IPS DF 4.7 (cell line): ENCODE measurements around the gene CHRDL2.

Experiments used
- DNase-seq: peaks from one replicate; pipeline ENCODE4 v3.0.0-alpha.2; 2013; ENCODE audit warnings: low spot score; ENCODE audit errors: extremely low read depth

The CHRDL2 gene

DNA sequence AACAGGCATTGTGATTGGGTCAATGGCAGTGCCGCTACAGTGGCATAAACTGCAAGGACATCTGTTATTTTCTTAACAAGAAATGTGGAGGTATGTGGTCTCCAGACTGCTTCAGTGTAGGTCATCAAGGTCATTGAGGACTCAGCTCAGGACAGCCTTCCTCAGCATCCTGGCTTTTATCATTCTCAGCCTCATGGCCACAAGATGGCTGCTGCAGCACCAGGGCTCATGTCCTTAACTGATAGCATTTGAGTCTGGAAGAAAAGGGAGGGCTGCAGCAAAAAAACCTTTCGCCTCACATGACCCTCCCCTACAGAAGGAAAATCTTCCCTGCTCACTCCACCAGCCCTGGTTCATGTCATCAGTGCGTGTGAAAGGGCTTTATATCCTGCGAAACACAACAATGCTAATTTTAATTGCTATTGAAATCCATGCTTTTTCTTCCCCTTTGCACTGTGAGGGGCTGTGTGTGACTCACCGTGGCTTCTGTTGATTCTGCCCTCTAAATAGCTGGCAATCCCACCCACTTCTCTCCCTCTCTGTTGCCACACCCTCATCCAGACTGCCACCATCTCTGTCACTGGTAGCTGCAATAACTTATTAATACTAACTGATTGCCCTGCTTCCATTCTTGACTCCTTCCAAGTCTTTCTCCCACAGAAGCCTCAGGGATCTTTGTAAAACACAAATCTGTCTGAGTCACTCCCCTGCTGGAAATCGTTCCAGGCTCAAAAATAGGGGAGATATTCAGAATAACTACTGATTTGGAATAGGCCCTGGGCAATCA is 43.8 kb downstream of the CHRDL2 start:
- DNase-seq, result no peak

DNA sequence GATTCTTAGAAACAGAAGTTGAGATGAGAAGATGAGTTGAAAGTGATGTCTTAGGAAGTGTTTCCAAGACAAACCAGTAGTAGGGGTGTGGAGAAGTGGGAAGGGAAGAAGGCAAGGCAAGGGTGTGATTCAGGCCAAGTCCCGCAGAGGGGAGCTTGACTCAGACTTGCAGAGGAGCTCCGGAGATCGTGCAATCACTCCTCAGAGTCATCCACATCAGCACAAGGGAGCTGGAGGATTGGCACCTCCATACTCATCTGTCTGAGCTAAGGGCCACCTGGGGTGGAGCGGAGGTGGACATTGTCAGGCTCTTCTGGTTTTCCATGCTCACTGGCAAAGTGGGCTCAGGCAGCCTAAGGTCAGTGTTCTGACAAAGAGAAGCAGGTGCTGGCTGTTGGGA is 44.4 kb downstream of the CHRDL2 start:
- DNase-seq, result no peak

DNA sequence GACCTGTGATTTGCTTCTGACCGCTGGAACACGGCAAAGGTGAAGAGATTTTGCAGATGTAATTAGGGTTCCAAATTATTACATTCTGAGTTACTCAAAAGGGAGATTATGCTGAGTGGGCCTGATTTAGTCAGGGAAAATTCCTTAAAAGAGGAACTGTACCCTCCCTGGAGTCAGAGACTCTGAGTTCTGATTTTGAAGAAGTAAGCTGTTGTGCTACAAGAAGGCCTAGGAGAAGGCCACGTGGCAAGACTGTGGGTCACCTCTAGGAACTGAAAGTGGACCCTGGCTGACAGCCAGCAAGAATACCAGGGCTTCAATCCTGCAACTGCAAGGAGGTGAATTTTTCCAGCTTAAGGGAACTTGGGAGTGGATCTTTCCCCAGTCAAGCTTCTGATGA is 45.3 kb downstream of the CHRDL2 start:
- no peak for DNase-seq

DNA sequence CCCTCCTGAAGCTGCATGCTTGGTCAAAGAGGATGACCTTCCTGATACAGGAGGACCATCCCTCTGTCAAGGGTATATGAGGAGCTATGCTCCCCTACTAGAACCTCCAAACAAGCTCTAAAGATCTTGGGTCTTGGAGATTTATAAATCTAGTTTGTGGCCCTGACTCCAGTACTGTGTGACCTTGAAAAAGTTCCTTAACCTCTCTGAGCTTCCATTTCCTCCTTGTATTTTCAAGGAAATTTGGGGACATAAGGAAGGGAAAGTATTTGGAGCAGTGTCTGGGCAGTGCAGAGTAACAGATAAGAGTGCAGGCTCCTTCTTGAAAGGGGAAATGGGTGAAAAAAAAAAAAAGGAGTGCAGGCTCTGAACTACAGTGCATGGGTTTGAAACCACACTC is 45.9 kb downstream of the CHRDL2 start:
- no peak for DNase-seq

DNA sequence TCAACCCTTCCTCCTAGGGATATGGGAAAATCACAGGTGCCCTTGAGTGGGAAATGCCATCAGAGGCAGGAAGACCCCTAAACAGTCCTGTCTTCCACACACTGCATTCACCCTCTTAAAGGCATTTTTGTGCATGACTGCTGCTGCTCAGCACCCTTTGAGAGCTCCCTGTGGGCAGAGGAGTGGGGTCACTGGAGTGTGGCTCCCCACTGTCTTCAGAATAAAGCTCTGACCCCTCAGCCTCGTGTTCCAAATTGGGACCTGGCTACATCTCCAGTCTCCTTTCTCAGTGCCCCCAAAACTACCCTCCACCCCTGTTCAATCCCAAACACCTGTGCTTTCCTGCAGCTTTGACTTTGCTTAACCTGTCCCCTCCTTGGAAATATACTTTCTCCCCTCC is 46.6 kb downstream of the CHRDL2 start:
- no peak for DNase-seq

DNA sequence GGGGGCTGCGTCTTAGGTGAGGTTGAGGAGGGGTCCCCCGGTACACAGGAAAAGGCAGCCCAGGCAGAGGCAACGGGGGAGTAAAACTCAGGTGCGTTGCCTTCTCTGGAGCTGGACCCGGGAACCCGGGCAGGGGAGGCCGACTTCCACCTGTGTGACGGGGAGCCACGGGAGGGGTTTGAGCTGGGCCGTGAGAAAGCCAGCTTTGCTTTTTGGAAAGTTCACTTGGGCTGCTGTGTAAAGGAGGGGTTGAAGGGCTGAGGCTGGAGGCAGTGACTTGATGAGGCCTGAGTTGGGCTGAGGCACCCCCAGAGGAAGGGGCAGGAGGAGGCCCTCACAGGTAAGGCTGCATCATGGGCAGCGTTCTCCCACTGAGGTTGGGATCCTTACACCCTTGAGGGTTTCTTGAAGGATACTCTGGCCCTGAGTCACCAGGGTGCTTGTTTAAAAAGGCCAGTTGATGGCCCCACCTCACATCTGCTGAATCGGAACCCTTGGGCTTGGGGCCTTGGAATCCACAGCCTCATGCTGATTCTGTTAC is 47.2 kb downstream of the CHRDL2 start:
- no peak for DNase-seq

DNA sequence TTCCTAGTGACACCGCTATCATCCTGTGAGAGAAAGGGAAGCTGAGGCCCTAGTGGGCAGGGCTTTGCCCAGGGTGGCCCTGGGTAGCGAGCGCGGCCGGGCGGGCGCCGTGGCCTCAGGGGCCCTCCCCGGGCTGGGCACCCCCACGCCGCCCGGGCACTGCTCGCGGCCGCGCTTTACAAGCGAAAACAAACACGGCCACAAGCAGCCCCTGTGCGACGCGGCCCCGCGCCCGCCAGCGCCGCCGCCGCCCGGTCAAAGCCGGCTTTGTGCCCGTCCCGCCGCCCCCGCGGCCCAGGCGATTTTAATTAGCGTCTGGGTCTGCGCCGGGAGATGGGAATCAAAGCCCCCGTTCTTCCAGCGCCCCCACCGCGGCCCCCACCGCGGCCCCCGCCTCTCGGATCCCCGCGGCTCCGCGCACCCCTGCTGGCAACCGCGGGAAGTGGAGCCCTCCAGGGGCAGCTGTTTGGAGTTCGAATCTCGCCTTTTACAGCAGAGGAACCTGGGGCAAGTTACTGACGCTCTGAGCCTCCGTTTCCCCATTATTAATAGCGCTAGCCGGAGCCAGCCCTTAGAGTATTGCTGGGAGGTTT is 47.9 kb downstream of the CHRDL2 start:
- no peak for DNase-seq

DNA sequence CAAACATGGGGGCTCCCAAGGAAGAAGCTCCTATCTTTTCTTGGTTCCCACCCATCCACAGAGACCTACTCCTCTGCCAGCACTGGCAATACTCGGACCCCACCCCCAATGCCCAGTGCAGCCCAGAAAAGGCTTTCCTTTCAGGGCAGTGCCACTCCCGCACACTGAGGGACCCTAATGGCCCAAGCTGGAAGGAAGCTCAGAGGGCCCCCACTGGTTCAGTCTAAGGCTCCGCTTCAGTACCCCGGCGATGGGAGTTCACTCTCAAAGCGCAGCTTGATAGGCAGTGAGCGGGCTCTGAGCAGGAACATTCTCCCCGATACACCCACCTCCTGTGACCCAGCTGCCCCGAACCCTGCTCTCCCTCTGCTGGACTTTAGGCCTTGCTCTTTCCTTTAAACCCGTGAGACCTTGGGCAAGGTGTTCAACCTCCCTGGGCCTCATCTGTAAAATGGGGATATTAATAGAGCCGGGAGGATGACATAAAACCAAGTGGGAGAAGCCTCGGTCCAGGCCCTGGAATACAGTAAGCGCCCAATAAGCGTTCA is 48.4 kb downstream of the CHRDL2 start:
- no peak for DNase-seq

DNA sequence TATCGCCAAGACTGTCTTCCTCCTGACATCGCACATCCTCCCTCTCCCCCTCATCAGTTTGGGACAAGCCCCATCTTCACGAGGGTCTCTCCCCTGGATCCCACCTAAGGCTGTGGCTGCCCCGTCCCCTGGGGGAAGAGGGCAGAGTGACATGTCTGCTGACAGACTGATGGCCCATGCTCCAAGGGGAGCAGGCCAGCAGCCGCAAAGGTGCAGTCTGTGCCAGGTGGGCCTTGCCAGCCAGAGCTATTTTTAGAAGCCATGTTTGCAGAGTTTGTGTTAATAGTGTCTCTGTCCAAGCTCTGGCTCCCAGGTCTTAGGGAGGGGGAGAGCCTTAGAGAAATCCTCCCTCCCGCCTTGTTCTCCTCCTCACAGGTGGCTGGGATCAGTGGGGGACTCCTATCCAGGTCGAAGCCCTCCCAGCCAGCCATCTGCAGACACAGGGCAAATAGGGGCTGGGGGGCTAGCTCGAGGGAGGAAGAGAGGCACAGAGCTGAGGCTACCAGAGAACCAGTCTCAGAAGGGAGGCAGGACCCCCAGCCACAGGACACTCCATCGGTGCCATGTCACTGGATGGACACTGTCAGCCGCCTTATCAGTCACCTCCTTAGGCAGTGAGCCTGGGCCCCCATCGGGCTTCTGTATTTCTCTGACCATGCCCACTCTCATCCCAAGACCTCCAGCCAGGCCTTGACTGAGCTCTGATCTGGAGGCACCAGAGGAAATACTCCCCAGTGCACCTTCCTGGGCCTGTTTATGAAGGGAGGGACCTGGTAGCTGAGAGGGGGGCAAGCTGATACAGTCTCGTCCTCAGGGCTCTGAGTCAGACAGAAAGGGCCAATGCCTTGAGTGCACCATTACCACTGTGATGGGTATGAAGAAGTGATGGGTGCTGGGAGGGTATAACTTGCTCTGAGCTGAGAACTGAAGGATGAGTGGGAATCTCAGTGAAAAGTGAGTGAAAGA is 49.3 kb downstream of the CHRDL2 start:
- DNase-seq, result no peak

DNA sequence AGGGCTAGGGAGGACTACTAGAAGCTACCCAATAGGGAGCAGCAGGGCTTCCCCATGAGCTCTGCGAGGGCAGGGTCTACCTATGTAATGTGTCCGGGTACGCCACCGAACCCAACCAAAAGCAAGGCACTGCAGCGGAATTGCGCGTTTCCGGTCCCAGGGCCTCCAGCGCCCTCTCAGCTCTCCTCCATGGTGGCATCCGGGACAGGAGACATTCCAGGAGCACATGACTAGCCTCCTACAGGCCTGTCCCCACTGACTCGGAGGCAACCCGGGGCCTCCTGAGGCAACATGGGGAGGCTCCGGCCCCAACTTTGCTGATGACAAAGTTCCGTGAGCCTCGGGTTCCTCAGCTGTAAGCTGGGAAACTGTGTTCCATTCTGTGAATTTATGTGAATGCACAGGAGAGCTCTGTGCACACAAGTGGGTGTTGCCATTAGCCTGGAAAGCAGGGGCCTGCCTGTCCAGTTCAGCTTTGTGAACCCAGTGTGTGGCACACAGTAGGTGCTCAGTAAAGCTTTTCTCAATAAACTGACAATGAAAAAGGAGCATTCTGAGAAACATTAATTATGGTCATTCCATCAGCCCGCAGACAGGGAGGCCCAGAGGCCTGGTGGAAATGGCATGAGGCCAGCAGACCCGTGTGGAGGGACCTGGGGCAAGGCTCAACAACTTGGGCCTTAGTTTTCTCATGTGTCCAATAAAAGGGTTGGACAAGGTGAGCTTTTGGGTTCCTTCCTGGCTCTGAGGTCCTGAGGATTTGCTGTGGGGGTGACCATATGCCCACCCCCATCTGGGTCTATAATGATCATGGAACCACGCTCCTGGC is 50.3 kb downstream of the CHRDL2 start:
- DNase-seq, result no peak

DNA sequence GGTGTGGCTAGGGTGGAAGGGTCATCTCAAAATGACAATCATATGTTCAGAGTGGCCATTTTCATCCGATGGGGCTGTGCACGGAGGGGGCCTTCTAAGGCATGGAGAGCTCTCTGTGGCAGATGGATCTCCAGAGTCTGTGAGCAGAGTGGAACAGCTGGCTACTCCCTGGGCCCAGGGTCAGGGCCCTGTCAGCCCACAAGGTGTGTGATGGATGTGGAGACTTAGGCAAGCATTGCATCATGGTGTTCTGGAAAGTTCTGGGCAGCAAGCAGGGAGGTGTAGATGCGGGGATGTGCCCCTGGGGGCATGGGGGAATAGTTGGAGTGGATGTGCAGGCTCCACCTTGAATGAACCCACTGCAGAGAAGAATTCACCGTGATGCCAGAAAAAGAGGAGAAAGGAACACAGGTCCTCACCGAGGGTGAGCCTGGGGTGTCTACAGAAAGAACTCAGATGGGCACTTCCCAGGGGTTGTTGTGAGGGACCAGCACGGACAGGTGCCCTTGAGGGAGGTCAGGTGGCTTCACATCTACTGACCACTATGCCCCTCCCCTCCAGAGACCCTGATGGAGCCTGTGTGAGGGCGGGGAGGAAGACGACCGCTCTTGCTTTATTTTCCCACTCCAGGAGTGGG is 51.1 kb downstream of the CHRDL2 start:
- no peak for DNase-seq

DNA sequence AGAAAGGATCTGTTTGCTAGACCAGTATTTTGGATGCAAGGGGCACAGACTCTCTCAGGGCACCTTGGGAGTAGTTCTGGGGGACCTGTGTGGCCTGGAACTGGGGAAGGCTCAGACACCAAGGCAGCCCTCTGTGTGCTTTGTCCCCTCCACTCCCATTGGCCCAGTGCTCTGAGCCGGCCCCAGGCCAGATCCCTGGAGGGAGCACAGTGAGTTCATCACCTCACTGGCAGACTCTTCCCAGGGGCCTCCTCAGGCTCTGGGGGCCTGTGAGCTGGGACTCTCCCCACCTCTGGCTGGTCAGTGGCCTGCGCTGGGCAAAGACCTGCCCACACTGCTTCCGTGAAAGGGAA is 51.7 kb downstream of the CHRDL2 start:
- DNase-seq, result no peak

DNA sequence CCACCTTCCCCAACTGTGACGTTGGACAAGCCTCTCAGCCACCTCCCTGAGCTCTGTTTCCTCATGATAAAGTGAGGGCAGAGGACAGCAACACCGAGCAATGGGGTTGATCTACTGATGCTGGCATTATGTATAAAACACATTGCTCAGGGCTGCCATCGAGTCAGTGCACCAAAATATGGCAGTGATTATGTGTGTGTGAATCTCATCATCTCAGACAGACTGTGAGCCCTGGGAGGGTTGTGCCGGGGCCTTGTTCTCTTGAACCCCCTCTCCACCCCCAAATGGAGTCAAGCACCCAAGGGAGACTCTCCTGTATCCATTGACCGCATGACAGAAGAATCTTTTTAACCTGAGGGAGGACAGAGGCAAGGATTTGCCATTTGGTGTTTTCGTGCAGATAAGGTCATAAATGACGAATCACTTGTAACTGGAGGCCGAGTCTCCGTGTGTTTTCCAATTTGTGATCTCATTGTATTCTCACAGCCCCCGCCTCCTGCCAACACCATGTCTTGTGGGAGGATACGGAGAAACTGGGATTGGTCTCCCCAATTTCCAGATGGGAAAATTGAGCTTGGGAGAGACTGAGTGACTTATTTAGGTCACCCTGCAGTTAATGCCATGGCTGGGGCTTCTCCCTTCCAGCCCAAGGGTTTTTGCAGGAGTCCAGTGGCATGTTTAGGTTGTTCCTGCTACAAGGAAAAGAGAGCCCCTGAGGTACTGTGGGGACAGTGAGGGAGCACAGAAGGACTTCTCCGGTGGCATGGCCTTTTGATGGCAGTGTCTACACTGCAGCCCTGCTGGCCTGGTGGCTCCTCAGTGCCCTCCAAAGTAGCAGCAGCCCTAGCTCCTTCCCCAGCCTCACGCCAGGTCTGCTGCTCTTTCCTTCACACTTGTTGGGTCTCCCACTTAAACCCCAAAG is 52.4 kb downstream of the CHRDL2 start:
- no peak for DNase-seq

DNA sequence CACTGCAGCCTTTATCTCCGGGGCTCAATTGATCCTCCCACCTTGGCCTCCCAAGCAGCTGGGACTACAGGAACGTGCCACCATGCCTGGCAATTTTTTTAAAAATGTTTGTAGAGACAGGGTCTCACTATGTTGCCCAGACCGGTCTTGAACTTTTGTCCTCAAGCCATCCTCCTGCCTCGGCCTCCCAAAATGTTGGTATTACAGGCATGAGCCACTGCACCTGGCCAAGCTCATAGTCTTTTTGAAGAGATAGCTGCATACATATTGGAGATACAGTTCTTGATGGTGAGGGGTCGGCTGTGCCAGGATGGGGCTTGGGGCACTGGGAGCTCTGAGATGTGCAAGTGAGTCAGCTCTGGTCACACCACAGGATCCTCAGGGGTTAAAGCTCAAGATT is 53.2 kb downstream of the CHRDL2 start:
- no peak for DNase-seq

DNA sequence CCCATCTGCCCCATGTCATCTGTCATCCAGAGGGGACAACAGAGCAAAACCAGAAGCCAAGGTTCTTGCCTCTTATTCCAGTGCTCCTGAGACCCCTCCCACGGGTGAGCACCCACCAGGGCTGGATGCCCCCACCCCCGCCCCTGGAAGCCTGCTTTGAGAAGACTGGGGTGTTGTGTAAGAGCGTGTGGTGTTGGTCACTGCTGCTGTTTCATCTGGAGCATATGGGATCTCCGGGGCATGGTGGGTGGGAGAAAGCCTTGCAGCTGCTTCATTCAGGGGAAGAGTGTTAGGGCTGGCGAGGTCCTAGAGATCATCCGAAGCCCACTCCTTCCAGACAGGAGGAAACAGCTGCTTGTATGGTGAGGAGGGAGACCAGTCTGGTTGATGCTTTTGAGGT is 54.1 kb downstream of the CHRDL2 start:
- no peak for DNase-seq

DNA sequence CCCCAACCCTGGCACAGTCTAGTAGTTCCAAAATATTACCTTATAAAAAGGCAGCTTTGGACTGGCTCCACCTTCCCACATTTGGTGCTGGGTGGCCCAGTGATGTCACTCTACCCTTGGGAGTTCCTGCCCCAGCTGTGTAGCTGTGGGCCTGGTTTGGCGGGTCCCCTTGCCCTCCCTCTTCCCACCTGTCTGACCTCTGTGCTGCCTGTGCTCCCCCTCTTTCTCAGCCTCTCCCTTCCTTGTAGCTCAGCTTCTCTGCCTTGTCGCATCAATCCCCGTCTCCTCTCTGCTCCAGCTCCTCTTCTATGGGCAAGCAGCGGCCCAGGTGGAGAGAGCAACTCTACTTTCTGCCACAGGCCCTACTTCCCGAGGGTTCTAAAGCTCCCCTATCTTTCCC is 54.6 kb downstream of the CHRDL2 start:
- no peak for DNase-seq

DNA sequence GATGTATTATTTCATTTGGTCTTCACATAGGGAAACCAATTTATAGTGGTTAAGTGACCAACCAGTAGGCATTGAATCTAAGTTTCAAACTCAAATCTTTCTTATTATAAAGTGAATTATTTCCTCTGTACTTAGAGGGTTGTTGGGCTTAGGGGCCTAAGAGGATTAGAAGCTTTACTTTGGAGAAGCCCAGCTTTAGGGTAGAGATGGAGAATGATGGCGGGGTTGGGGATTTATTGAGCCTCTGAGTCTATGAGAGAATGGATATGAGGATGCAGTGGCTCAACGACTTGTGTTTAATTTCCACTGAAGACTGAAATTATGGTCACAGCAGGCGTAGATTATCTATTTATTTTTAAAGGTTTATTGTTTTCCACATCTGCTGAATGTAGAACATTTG is 55.5 kb downstream of the CHRDL2 start:
- DNase-seq, result no peak

DNA sequence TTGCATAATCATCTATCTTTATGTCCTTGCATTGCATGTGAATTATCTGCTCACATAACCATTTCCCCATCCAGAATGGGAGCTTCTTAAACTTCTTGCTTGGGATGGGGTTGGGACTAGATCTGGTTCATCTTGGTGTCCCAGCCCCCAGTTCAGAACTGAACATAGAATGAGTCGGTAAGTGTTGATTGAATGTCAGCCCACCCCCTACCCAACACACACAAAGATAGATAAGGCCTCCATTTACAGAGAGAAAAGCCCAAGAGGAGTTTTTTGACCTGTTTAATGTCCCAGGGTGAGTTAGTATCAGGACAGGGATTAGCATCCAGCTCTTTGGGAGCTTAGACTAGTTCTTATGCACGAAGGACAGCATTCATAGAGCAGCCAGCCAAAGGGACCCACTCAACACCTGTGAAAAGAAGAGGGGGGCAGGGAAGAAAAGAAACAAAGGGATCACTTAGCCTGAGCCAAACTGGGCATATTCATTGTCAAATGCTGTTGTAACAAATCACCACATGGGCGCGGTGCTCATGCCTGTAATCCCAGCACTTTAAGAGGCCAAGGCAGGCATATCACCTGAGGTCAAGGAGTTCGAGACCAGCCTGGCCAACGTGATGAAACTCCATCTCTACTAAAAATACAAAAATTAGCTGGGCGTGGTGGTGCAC is 57.4 kb downstream of the CHRDL2 start:
- no peak for DNase-seq
